OCI-LY7 (cell line): ENCODE measurements around the gene HDAC4.

Source experiments
- CTCF ChIP-seq: fragments of 200-600 bp; sonication (generic); conservative IDR thresholded peaks from 2 replicates; pipeline ENCODE4 v1.5.1; 2014; ENCODE audit warnings: mild to moderate bottlenecking, antibody characterized with exemption, low read length, moderate library complexity, mixed read lengths
- EZH2phosphoT487 ChIP-seq: fragments of 200-600 bp; sonication (generic); IDR thresholded peaks from 2 replicates; pipeline ENCODE4 v1.6.1; 2018; ENCODE audit warnings: low read depth, borderline replicate concordance, mild to moderate bottlenecking, mixed run types, antibody characterized with exemption, low read length, moderate library complexity, mixed read lengths

- TF ChIP-seq CTCF (no peak), EZH2phosphoT487 (no peak)
These were observed 175.9 kb downstream of the HDAC4 start for GRCh38 chr2:239224955-239225354.
